ENCODE measurements around the gene SLC12A8.

DNA sequence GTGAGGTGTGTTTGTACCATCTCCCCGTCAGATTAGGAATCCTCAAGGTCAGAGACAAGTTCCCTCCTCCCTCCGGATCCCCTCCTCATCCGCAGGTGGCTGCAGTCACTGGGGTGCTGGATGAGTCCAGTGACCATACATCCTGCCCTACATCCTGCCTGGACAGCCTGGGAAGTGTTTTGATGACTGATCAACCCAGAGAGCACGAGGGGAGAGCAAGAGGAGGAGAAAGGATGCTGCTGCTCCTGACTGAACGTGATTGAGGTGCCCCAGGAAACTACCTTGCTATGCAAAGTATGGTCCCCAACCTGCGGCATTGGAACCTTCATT lies 65.1 kb downstream of the SLC12A8 start:
- TF ChIP-seq CREB1 (IDR thresholded peaks at IDR 0.05; ENCODE audit: low read depth) (no peak), CEBPB (IDR thresholded peaks at IDR 0.05) (no peak), TAF1 (IDR thresholded peaks at IDR 0.05; ENCODE audit: low read depth) (no peak), TEAD4 (IDR thresholded peaks at IDR 0.05) (no peak)

Measured in Ishikawa (cell line).